Stimulated activated naive CD4-positive, alpha-beta T cell treated with Interleukin-2 at 50 U/mL for 16 hours (primary cell): ENCODE data around the gene CXCL12.

ENCODE experiments used
- DNase-seq: peaks from one replicate; lab custom pipeline; 2025; lab: John Stamatoyannopoulos, UW

CXCL12 gene

DNA sequence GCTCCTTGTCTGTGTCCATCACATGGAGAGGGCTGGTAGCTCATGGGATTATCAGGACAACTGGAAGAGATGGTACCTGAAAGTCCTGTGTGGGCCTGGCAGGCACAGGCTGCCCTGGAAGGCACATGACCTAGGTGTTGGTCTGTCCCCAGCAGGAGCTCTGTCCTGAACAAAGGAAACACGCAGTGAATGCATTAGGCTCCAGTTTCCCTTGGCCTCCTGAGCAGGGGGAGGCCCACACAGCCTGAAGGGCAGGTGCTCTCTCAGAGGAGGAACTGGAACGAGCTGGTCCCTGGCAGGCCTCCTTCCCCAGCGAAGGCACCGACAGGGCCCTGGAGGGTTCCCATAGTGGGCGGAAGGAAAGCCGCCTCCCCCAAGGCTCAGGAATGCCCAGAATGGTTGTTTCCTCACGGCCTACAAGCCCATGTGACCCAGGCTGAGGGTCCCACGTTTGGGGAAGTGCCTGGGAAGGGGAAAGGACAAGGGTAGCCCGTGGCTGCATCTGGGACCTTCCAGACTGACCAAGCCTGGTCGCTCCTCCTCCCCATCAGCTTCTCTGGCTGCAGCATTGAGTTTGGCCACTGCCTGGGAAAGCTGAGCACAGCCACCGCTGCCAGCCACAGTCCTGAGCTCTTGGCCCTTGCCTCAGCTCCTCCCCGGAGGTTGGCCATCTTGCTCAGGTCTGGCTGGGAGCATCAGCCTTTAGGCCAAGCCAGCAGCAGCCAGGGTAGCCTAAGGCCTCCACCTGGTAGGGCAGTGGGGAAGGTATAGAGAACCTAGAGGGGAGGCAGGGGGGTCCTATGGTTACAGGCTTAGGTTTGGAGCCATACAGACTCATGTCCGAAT, 21.8 kb downstream of the CXCL12 start:
- DNase-seq: no peak

DNA sequence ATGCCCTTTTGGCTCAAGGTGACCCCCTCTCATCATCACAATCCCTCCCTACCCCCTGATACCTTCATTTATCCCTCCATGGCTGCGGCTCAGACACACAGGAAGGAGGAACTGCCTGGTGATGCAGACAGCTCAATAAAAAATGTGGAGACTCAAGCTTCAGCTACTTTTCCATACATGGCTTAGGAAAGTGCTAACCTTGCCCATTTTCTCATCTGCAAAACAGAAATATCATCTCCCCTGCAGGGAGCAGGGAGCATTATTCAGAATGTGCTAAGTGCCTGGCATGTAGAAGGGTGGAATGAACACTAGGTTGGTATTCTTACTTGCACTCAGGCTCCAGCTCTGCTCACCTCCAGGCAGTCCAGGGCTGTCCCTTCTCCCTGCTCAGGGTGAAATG, 23.8 kb downstream of the CXCL12 start:
- DNase-seq: no peak

- no peak for DNase-seq
Measured at GRCh38 chr10:44358080-44358771, 26.7 kb downstream of the CXCL12 start.

DNA sequence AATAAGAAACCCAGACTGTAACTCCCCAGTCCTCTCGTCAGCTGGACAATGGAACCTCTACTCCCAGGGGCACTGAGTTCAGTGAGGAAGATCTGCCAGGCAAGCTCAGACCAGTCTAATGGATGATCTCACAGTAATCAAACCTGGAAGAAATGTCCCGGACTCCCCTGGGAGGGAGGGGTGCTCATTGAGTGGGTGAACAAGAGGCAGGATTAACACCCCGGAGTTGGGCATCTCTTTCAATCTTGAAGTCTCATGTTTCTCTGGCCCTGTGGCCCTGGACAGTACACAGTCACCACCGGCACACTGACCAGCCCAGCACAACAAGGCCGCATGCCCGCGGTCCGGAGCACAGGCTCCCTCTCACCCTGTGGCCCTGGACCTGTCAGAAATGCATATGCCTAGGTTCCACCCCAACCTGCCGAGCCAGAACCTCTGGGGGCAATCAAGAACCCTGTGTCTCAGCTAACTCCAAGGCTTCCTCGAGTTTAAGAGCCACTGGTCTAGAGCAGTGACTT, 27.8 kb downstream of the CXCL12 start:
- DNase-seq: no peak

- DNase-seq: no peak
Measured at GRCh38 chr10:44356139-44357022, 28.5 kb downstream of the CXCL12 start.

- no peak for DNase-seq
Measured at GRCh38 chr10:44355630-44356029, 29.3 kb downstream of the CXCL12 start.

GRCh38 chr10:44354771-44355170, 30.1 kb downstream of the CXCL12 start:
- DNase-seq: no peak

- DNase-seq: no peak
Measured at GRCh38 chr10:44353721-44354120, 31.2 kb downstream of the CXCL12 start.

GRCh38 chr10:44353128-44353390, 31.8 kb downstream of the CXCL12 start:
- DNase-seq: no peak

GRCh38 chr10:44352316-44353127, 32.4 kb downstream of the CXCL12 start:
- DNase-seq: no peak

DNA sequence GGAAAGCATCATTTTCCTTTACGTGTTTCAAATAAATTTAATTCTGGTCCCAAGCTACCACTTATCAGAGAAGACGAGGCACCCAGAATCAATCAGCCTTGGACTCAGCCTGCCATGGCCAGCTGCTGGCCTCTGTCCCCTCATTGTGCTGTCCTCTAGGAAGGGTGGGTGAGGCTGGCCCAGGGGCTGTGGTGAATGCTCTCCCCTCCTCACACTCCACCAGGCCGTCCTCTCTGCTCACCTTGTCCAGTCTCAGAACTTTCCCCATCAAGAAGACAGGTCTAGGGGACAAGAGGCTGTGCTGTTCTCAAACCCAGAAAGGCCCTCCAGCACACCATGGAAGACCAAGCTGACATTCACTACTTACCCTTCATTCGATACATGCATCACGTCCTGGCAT, 36.4 kb downstream of the CXCL12 start:
- no peak for DNase-seq

GRCh38 chr10:44347609-44348400, 37.1 kb downstream of the CXCL12 start:
- no peak for DNase-seq

GRCh38 chr10:44344727-44345126, 40.2 kb downstream of the CXCL12 start:
- DNase-seq: no peak

DNA sequence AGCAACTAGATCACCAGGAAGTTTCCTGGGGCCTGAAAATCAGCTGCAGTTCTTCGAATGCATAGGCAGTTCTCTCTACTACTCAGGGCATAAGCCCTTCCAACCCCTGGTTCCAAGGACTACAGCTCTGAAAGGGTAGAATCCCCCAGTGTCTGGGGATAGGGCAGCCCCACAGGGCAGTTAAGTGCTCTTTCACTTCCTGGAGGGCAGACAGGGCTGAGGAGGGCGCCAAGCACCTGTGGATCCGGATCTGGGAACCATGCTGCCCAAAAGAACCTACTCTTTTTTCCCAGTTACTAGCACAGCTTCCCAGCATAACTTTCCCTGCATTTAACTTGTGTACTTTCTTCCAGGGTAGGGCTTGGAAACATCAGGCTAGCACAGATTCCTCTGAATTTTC, 41.1 kb downstream of the CXCL12 start:
- DNase-seq: no peak

DNA sequence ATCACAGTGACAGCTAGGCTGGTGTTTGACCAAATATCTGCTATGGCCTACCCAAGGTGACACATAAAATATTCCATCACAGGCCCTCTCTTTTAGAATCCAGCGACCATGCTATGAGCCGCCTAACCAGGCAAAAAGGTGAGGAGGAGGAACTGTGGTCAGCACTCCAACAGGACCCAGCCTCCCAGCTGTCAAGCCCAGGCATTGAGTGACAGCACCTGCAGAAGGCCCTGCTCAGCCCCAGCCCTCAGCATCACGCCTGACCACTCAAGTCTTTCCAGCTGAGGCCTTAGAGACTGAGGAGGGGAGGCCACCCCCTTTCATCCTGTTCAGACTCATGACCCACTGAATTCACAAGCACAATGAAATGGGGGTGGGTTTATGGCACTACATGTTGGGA, 43.0 kb downstream of the CXCL12 start:
- DNase-seq: no peak

DNA sequence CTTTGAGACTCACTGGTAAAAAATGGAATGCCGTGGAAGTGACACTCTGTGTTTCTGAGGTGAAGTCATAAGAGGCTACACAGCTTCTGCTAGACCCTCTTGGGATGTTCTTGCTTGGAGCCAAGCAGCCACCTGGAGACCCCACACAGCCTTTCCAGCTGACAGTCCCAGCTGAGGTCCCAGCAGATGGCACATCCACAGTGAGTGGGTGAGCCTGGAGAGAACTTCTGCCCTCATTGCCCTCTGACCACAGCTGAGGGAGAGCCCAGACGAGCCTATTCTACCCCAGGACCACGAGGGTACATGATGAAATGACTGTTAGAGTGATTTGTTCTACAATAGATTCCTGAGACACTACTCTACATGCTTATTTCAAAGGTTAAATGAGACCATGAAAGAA, 44.3 kb downstream of the CXCL12 start:
- DNase-seq: no peak

DNA sequence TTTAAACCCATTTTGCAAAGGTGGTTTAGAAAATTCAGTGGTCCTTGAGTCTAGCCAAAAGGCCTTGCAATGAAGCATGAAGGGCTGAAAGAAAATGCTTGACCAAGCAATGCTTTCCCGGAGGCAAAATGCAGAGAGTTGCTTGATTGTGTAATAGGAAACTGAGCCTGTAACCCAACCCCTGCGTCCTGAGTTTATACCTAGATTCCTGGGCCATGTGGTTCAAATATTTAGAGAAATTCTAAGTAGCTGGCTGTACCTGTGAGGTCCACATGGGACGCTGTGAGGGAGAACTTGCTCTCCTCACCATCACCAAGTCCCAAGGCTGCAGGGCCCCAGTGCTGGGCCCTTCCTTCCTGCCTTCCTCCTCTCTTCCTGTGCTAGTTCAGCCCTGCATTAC, 45.7 kb downstream of the CXCL12 start:
- DNase-seq: no peak

DNA sequence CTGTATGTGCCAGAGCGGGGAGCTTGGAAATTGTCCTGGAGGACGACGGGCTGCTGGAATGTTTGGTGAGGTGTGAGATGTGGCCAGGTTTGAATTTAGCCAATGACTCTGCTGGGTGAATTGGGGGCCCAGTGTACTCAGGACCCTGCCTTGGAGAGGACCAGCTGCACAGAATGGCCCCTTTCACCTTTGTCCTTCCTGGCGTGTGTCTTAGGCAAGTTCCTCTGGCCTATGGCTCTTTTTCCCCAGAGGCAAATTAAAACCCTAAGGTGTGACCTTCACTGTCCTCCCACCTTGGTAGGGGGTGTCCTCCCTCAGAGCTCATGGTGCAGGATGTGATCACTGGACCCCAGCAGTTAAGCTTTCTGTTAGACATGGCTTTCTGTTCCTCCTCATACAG, 47.8 kb downstream of the CXCL12 start:
- DNase-seq: no peak

DNA sequence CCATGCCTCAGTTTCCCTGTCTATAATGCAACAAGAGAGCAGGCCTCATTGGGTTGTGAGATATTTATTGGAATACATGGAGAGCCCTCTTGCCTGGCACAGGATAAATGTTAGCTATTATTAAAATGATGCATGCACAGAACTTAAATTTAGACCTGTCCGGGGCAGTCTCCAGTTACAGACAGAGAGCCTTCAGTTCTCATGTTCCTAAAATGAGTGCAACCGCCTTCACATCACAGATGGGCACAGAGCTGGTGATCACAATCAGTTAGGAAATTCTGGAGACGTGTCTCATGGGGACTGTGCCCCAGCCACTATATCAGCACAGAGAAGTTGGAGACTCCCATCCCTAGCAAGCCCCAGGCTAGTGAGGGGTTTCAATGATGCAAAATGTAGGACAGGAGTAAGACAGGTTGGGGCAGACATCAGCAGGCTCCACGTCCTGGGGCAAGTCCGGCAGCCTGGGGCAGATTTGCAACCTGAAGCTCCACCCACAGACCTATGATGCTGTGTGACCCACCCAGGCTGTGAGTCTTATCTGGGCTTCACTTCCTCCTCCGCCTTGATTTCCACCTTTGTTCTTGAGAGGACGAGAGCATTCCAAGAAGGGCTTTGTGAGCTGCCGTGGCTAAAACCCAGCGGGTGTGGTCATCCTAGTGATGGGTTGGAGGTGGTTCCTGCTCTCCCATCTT, 49.4 kb downstream of the CXCL12 start:
- DNase-seq: no peak

DNA sequence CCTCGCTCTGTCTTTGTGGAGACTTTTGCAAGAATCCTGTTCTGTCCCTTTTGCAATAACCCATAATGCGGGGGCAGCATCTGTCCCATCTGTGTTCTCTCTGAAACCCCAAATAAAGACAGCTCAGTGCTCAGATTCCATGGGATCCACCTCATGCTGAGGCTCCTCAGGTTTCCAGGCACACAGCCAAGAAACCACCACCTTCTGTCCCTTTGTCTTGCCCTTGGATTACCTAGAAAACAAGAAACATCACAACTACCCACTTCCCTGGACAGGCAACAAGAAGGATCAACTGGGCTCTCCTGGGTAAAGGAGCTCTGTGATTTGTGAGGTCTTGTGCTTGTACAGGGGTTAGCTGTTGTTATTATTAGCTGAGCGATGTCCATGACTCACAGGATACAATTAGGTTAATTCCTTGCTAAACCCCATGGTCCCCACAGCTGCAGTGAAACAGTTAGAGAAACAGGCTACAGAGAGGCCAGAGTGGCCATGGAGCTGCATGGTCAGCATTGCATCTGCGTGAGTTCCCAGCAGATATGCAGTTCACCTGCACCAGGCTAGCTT, 50.2 kb downstream of the CXCL12 start:
- no peak for DNase-seq
